BLaER1 treated with 17β-estradiol and CSF1 and Interleukin-3, amounts not matched to agents 10 nM and 100 nM (cell line): ENCODE results near the gene ZNF496.
"Not testable (repeated sequence)": the region's sequence is repeated elsewhere in the genome, so short reads cannot be mapped to it uniquely, and the experiment has no call there.

Experiments used
- H3K27ac ChIP-seq, 11 experiments: shearing (Covaris generic); formaldehyde crosslinking; 2 replicates each; pipeline ENCODE4 v1.8.1; 2022
- H3K27me3 ChIP-seq, 11 experiments: shearing (Covaris generic); formaldehyde crosslinking; 2 replicates each; pipeline ENCODE4 v1.8.1; 2022
- H3K36me3 ChIP-seq, 11 experiments: shearing (Covaris generic); formaldehyde crosslinking; 2 replicates each; pipeline ENCODE4 v1.8.1; 2022
- H3K4me1 ChIP-seq, 10 experiments: shearing (Covaris generic); formaldehyde crosslinking; 2 replicates each; pipeline ENCODE4 v1.8.1; 2022
- H3K4me2 ChIP-seq, 11 experiments: shearing (Covaris generic); formaldehyde crosslinking; 2 replicates each; pipeline ENCODE4 v1.8.1; 2022
- H3K4me3 ChIP-seq, 10 experiments: shearing (Covaris generic); formaldehyde crosslinking; 2 replicates each; pipeline ENCODE4 v1.8.1; 2022
- H3K9ac ChIP-seq, 11 experiments: shearing (Covaris generic); formaldehyde crosslinking; 2 replicates each; pipeline ENCODE4 v1.8.1; 2022
- H3K9me3 ChIP-seq, 11 experiments: shearing (Covaris generic); formaldehyde crosslinking; replicated peaks in 1 of 11; 2 replicates each; pipeline ENCODE4 v1.8.1; 2022
- H4K20me1 ChIP-seq, 11 experiments: shearing (Covaris generic); formaldehyde crosslinking; 2 replicates each; pipeline ENCODE4 v1.8.1; 2022
- Cebpa-rat ChIP-seq, 11 experiments: shearing (Covaris generic); IDR thresholded peaks; 2 replicates each; pipeline ENCODE4 v1.8.1; 2022

The ZNF496 gene

GRCh38 chr1:247295274-247295684 lies 36.4 kb downstream of the ZNF496 start:
- TF ChIP-seq Cebpa-rat (IDR thresholded peaks at IDR 0.05), result no peak
- peaks cover 0 to 10% (median 5%) of the 10 kb centered on the region in 11 experiments; a peak in 8 of 22 replicates for H3K9me3 ChIP-seq
- H3K27ac ChIP-seq, result no peak overlapping the region
- H3K27me3 ChIP-seq, result no peaks in the 10 kb centered on the region
- H4K20me1 ChIP-seq, result no peaks in the 10 kb centered on the region; a peak in 1 of 22 replicates
- no peaks in the 10 kb centered on the region for H3K4me1 ChIP-seq
- no peak overlapping the region for H3K4me2 ChIP-seq
- peaks cover 14 to 32% (median 22%) of the 10 kb centered on the region in 11 experiments for H3K36me3 ChIP-seq
- H3K4me3 ChIP-seq, result no peak overlapping the region
- H3K9ac ChIP-seq, result no peak overlapping the region

DNA sequence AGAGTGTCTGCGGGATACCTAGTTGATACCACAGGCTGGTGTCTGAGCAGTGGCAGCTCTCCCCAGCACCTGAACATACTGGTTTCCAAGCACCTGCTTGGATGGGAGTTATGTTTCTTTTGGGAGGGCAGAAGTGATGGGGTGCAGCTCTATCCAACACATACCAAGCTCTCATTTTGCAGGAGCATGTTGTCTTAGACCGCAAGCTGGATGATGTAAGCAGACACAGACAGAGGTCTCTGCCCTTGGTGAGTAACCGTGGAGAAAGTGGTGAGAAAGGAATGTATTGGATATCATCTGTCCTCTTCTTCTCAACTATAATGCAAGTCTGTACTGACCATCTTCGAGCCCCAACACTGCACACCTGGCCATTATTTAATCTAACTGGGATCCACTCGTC lies 37.4 kb downstream of the ZNF496 start:
- Histone ChIP-seq H4K20me1 (no peaks in the 10 kb centered on the region; a peak in 1 of 22 replicates), H3K4me2 (no peak overlapping the region), H3K9ac (no peak overlapping the region), H3K4me1 (no peaks in the 10 kb centered on the region), H3K27ac (no peak overlapping the region), H3K27me3 (no peaks in the 10 kb centered on the region), H3K36me3 (peaks cover 4 to 22% (median 12%) of the 10 kb centered on the region in 11 experiments; a peak in 21 of 22 replicates), H3K4me3 (no peak overlapping the region), H3K9me3 (peaks cover 4 to 16% (median 9%) of the 10 kb centered on the region in 11 experiments; a peak in 15 of 22 replicates)
- no peak for TF ChIP-seq Cebpa-rat (IDR thresholded peaks at IDR 0.05)

DNA sequence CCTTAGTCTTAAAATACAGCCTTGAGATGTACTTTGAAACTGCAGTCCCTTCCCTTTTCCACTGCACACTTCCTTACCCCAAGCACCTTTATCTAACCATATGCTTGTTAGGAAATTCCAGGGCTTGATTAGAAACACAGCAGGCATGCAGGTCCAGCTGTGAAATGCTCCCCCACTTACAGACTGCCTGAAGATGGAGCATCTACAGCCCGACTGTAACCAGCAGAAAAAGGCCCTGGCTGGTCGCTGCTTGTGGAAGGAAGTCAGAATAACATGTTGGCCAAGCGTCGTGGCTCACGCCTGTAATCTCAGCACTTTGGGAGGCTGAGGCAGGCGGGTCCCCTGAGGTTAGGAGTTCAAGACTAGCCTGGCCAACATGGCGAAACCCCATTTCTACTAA lies 38.6 kb downstream of the ZNF496 start:
- Histone ChIP-seq H3K36me3 (peaks cover 0 to 13% (median 0%) of the 10 kb centered on the region in 11 experiments; a peak in 10 of 22 replicates), H3K27ac (no peak overlapping the region), H3K4me1 (no peaks in the 10 kb centered on the region), H3K9me3 (peaks cover 16 to 28% (median 22%) of the 10 kb centered on the region in 11 experiments; a peak in 21 of 22 replicates), H3K4me2 (no peak overlapping the region), H3K27me3 (no peaks in the 10 kb centered on the region), H3K9ac (no peak overlapping the region), H4K20me1 (no peaks in the 10 kb centered on the region), H3K4me3 (no peak overlapping the region)
- TF ChIP-seq Cebpa-rat (IDR thresholded peaks at IDR 0.05), result no peak

- no peak overlapping the region for H3K4me2 ChIP-seq
- no peak overlapping the region for H3K9ac ChIP-seq
- H3K9me3 ChIP-seq, result peaks cover 25 to 39% (median 32%) of the 10 kb centered on the region in 11 experiments; a peak in 21 of 22 replicates
- H3K27ac ChIP-seq, result no peak overlapping the region
- no peaks in the 10 kb centered on the region for H4K20me1 ChIP-seq
- H3K36me3 ChIP-seq, result peaks cover 0 to 5% (median 0%) of the 10 kb centered on the region in 11 experiments; a peak in 4 of 22 replicates
- no peak overlapping the region for H3K4me3 ChIP-seq
- no peak for TF ChIP-seq Cebpa-rat (IDR thresholded peaks at IDR 0.05)
- no peaks in the 10 kb centered on the region for H3K27me3 ChIP-seq
- no peaks in the 10 kb centered on the region for H3K4me1 ChIP-seq
These were observed 39.7 kb downstream of the ZNF496 start for GRCh38 chr1:247291833-247292561.

- TF ChIP-seq Cebpa-rat (IDR thresholded peaks at IDR 0.05), result no peak
- peaks cover 34 to 47% (median 41%) of the 10 kb centered on the region in 11 experiments; a peak in 21 of 22 replicates for H3K9me3 ChIP-seq
- H3K4me1 ChIP-seq, result no peaks in the 10 kb centered on the region
These were observed 40.5 kb downstream of the ZNF496 start for GRCh38 chr1:247291161-247291560.

GRCh38 chr1:247290576-247290975 lies 41.1 kb downstream of the ZNF496 start:
- peaks cover 38 to 52% (median 46%) of the 10 kb centered on the region in 11 experiments; a peak in 21 of 22 replicates for H3K9me3 ChIP-seq
- H3K9ac ChIP-seq, result no peak overlapping the region
- no peaks in the 10 kb centered on the region for H3K27me3 ChIP-seq
- peaks cover 0 to 14% (median 10%) of the 10 kb centered on the region in 11 experiments; a peak in 8 of 22 replicates for H3K36me3 ChIP-seq
- H3K4me2 ChIP-seq, result no peak overlapping the region
- no peak overlapping the region for H3K4me3 ChIP-seq
- H3K4me1 ChIP-seq, result no peaks in the 10 kb centered on the region
- H4K20me1 ChIP-seq, result no peaks in the 10 kb centered on the region
- TF ChIP-seq Cebpa-rat (IDR thresholded peaks at IDR 0.05), result no peak
- H3K27ac ChIP-seq, result no peak overlapping the region

More at GRCh38 chr1:247291161-247291560, 40.5 kb downstream of the ZNF496 start:
- H3K4me2 ChIP-seq, result no peak overlapping the region
- no peaks in the 10 kb centered on the region for H3K27me3 ChIP-seq
- no peak overlapping the region for H3K27ac ChIP-seq
- H3K36me3 ChIP-seq, result peaks cover 0 to 13% (median 6%) of the 10 kb centered on the region in 11 experiments; a peak in 8 of 22 replicates
- H3K9ac ChIP-seq, result no peak overlapping the region
- no peaks in the 10 kb centered on the region for H4K20me1 ChIP-seq
- H3K4me3 ChIP-seq, result no peak overlapping the region

- H3K4me2 ChIP-seq, H3K27me3 ChIP-seq, H3K9ac ChIP-seq, H3K4me3 ChIP-seq, H3K27ac ChIP-seq, H3K4me1 ChIP-seq, H4K20me1 ChIP-seq: not testable (repeated sequence)
- peaks cover 38 to 52% (median 46%) of the 10 kb centered on the region in 11 experiments; a peak in 21 of 22 replicates for H3K9me3 ChIP-seq
- H3K36me3 ChIP-seq, result peaks cover 0 to 14% (median 10%) of the 10 kb centered on the region in 11 experiments; a peak in 8 of 22 replicates
These were observed 42.3 kb downstream of the ZNF496 start for GRCh38 chr1:247289274-247289892.

DNA sequence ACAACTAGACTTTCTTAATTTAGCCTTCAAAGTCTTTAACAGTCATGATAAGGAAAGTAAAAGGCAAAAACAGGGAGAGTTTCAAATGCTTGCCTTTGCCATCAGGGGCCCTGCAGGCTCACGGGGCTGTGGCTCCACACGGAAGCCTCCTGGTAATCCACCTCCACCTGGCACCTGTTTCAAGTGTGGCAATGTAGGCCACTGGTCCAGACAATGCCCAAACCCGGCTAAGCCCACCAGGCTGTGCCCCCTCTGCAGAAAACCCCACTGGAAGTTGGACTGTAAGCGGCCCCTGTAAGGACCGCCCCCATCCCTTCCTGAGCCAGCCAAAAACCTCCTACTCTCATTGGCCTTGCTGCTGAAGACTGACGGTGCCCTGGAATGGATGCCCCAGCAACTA lies 43.3 kb downstream of the ZNF496 start:
- H4K20me1 ChIP-seq, result no peaks in the 10 kb centered on the region
- H3K27me3 ChIP-seq, result no peaks in the 10 kb centered on the region
- peaks cover 0 to 14% (median 10%) of the 10 kb centered on the region in 11 experiments; a peak in 8 of 22 replicates for H3K36me3 ChIP-seq

GRCh38 chr1:247287460-247287859 lies 44.2 kb downstream of the ZNF496 start:
- Histone ChIP-seq H3K9me3 (peaks cover 38 to 52% (median 46%) of the 10 kb centered on the region in 11 experiments; a peak in 21 of 22 replicates), H4K20me1 (no peaks in the 10 kb centered on the region), H3K27ac (no peak overlapping the region), H3K27me3 (no peaks in the 10 kb centered on the region), H3K4me2 (no peak overlapping the region), H3K36me3 (peaks cover 0 to 14% (median 10%) of the 10 kb centered on the region in 11 experiments; a peak in 8 of 22 replicates), H3K9ac (no peak overlapping the region), H3K4me1 (no peaks in the 10 kb centered on the region), H3K4me3 (no peak overlapping the region)
- TF ChIP-seq Cebpa-rat (IDR thresholded peaks at IDR 0.05), result no peak

More for the DNA sequence above, 43.3 kb downstream of the ZNF496 start:
- Histone ChIP-seq H3K4me3 (no peak overlapping the region), H3K9me3 (peaks cover 38 to 52% (median 46%) of the 10 kb centered on the region in 11 experiments; a peak in 21 of 22 replicates), H3K4me2 (no peak overlapping the region), H3K9ac (no peak overlapping the region), H3K4me1 (no peaks in the 10 kb centered on the region), H3K27ac (no peak overlapping the region)
- TF ChIP-seq Cebpa-rat (IDR thresholded peaks at IDR 0.05), result no peak
